Activated naive CD8-positive, alpha-beta T cell (primary cell): ENCODE data around the gene BIRC6.
"Not testable (repeated sequence)": the region's sequence is repeated elsewhere in the genome, so short reads cannot be mapped to it uniquely, and the experiment has no call there.

Experiments
- H3K27ac Mint-ChIP-seq: one replicate; pipeline ENCODE4 v1.8.0; 2021; ENCODE audit warnings: mixed read lengths
- H3K27me3 Mint-ChIP-seq: one replicate; pipeline ENCODE4 v1.8.0; 2021; ENCODE audit warnings: mixed read lengths
- H3K36me3 Mint-ChIP-seq: one replicate; pipeline ENCODE4 v1.8.0; 2021; ENCODE audit warnings: mixed read lengths
- H3K4me1 Mint-ChIP-seq: one replicate; pipeline ENCODE4 v1.8.0; 2021; ENCODE audit warnings: low read depth, mixed read lengths
- H3K4me3 Mint-ChIP-seq: one replicate; pipeline ENCODE4 v1.8.0; 2021; ENCODE audit warnings: mild to moderate bottlenecking, mixed read lengths
- H3K9me3 Mint-ChIP-seq: one replicate; pipeline ENCODE4 v1.8.0; 2021; ENCODE audit warnings: low read depth, mixed read lengths

The BIRC6 gene

GRCh38 chr2:32622570-32623310 is 265.9 kb downstream of the BIRC6 start:
- Mint-ChIP-seq H3K4me1 (peaks cover 7% of the 10 kb centered on the region), H3K27me3 (no peaks in the 10 kb centered on the region), H3K27ac (peak overlapping the region; percentile 31), H3K4me3 (no peak overlapping the region), H3K36me3 (peaks cover 9% of the 10 kb centered on the region), H3K9me3 (no peaks in the 10 kb centered on the region)

DNA sequence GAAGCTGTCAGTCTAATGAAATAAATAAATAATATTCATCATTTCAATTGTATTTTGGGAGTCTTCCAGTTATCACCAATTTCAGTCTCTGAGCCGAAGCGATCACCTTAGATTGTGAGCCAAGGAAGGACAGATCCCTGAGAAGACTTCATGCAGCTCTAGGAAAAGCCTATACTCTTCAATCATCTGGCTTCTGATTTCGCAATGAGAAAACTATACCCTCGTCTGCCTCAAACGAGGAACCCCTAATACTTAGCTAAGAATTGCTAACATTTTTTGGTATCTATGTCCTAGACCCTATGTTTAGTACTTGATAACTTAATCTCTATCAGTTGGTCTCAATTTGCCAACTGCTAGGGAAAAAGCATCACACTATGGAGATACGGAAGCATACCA is 266.5 kb downstream of the BIRC6 start:
- Mint-ChIP-seq H3K9me3 (no peaks in the 10 kb centered on the region), H3K4me1 (peaks cover 10% of the 10 kb centered on the region), H3K27ac (no peak overlapping the region), H3K36me3 (peaks cover 9% of the 10 kb centered on the region), H3K4me3 (no peak overlapping the region), H3K27me3 (no peaks in the 10 kb centered on the region)

DNA sequence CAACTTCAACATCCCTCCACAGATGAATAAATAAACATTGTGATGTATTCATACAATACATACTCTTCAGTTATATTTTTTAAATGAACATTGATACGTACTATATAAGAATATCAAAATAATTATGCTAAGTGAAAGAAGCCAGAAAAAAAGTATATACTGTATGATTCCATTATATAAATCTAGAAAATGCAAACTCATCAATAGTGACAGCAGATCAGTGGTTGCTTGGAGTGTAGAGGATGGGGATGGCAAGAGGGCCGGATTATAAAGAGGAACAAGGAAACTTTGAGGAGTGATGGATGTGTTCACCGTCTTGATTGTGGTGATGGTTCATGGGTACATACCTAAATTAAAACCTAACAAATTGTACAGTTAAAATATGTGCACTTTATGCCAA is 268.0 kb downstream of the BIRC6 start:
- peaks cover 8% of the 10 kb centered on the region for H3K36me3 Mint-ChIP-seq
- no peaks in the 10 kb centered on the region for H3K9me3 Mint-ChIP-seq
- peaks cover 19% of the 10 kb centered on the region for H3K4me1 Mint-ChIP-seq
- no peak overlapping the region for H3K27ac Mint-ChIP-seq
- no peaks in the 10 kb centered on the region for H3K27me3 Mint-ChIP-seq
- H3K4me3 Mint-ChIP-seq: no peak overlapping the region

DNA sequence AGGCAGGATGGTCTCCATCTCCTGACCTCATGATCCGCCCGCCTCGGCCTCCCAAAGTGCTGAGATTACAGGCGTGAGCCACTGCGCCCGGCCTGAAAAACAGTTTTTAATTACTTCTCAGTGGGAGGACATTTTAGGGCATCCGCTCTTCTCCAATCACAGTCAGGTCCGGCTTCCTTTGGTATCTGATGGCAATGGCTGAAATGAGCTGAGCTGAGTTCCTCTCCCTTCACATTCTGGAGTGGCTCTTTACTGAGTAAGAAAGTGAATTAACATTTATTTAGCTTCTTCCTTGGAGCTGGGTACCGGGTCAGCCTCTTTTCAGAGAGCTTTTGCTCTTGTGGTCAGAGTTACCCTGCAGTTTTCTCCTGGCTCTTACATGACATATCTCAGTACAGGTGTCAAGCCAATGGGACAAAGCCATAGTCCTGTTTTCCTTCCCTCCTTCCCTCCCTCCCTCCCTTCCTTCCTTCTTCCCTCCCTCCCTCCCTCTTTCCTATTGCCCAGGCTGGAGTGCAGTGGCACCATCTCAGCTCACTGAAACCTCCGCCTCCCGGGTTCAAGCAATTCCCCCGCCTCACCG is 269.9 kb downstream of the BIRC6 start:
- H3K4me1 Mint-ChIP-seq: peaks cover 27% of the 10 kb centered on the region
- no peaks in the 10 kb centered on the region for H3K9me3 Mint-ChIP-seq
- H3K27me3 Mint-ChIP-seq: no peaks in the 10 kb centered on the region
- H3K27ac Mint-ChIP-seq: peak overlapping the region; percentile 98
- H3K36me3 Mint-ChIP-seq: peaks cover 11% of the 10 kb centered on the region
- H3K4me3 Mint-ChIP-seq: peak overlapping the region; percentile 97

- Mint-ChIP-seq H3K4me1 (peaks cover 31% of the 10 kb centered on the region), H3K4me3 (peak overlapping the region; percentile 97), H3K27me3 (no peaks in the 10 kb centered on the region), H3K27ac (peak overlapping the region; percentile 98), H3K36me3 (peaks cover 6% of the 10 kb centered on the region), H3K9me3 (no peaks in the 10 kb centered on the region)
Observed at GRCh38 chr2:32627441-32627813, 270.6 kb downstream of the BIRC6 start.

GRCh38 chr2:32627814-32628579 is 271.2 kb downstream of the BIRC6 start, which contains the start of gene TTC27:
Gene TTC27 (plus strand): TSS chr2:32628050. CDS start chr2:32628293, 243 bp downstream.
- peaks cover 36% of the 10 kb centered on the region for H3K4me1 Mint-ChIP-seq
- H3K4me3 Mint-ChIP-seq: peak within 1 kb of the TSS; percentile 97
- no peaks in the 10 kb centered on the region for H3K27me3 Mint-ChIP-seq
- H3K27ac Mint-ChIP-seq: peak within 1 kb of the TSS; percentile 98
- peaks cover 6% of the 10 kb centered on the region for H3K36me3 Mint-ChIP-seq
- no peaks in the 10 kb centered on the region for H3K9me3 Mint-ChIP-seq

DNA sequence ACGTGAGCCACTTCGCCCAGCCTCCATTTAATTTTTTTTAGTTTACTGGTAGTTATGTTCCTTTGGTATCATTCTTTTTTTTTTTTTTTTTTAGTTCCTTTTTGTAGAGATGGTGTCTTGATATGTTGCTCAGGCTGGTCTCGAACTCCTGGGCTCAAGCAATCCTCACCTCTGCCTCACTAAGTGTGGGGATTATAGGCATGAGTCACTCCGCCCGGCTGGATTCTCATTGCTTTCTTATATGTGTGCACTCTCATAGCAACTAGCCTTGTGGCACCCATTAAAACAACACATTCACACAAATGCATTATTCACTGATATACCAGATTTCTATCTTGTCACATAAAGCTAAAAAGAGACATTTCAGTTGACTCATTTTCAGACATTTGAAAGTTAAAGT is 275.3 kb downstream of the BIRC6 start:
- Mint-ChIP-seq H3K36me3 (peaks cover 9% of the 10 kb centered on the region), H3K9me3 (no peaks in the 10 kb centered on the region), H3K4me1 (peaks cover 38% of the 10 kb centered on the region), H3K27ac (no peak overlapping the region), H3K27me3 (no peaks in the 10 kb centered on the region), H3K4me3 (peak overlapping the region; percentile 20)

DNA sequence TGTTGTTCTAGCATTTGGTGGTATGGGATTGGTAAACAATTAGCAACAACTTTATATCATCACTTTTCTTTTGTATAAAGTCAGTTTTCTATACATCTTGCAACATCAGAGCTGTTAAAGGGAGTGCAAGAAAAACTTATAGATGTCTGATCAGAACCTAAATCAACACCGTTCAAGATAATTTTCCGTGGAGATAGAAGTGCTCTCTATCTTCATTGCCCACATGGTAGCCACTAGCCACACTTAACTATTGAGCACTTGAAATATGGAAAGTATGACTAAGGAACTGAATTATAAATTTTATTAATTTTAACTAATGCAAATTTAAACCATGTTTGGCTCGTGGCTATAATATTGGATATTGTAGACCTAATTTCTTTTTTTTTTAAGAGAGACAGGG is 276.2 kb downstream of the BIRC6 start:
- Mint-ChIP-seq H3K4me3 (no peak overlapping the region), H3K36me3 (peaks cover 9% of the 10 kb centered on the region), H3K27me3 (no peaks in the 10 kb centered on the region), H3K27ac (no peak overlapping the region), H3K4me1 (peaks cover 31% of the 10 kb centered on the region), H3K9me3 (no peaks in the 10 kb centered on the region)

- H3K36me3 Mint-ChIP-seq, H3K27me3 Mint-ChIP-seq, H3K27ac Mint-ChIP-seq, H3K9me3 Mint-ChIP-seq, H3K4me1 Mint-ChIP-seq, H3K4me3 Mint-ChIP-seq: not testable (repeated sequence)
Observed at GRCh38 chr2:32638548-32638947, 281.7 kb downstream of the BIRC6 start.

- Mint-ChIP-seq H3K4me1 (peaks cover 3% of the 10 kb centered on the region), H3K36me3 (peaks cover 6% of the 10 kb centered on the region), H3K9me3 (no peaks in the 10 kb centered on the region), H3K27ac (no peak overlapping the region), H3K4me3 (no peak overlapping the region), H3K27me3 (no peaks in the 10 kb centered on the region)
Observed at GRCh38 chr2:32641180-32641579, 284.4 kb downstream of the BIRC6 start.

GRCh38 chr2:32647180-32647651 is 290.4 kb downstream of the BIRC6 start:
- Mint-ChIP-seq H3K9me3 (no peaks in the 10 kb centered on the region), H3K27ac (no peak overlapping the region), H3K4me3 (no peak overlapping the region), H3K4me1 (no peaks in the 10 kb centered on the region), H3K27me3 (no peaks in the 10 kb centered on the region), H3K36me3 (peaks cover 8% of the 10 kb centered on the region)

GRCh38 chr2:32652555-32653209 is 295.9 kb downstream of the BIRC6 start:
- Mint-ChIP-seq H3K9me3 (no peaks in the 10 kb centered on the region), H3K36me3 (peaks cover 21% of the 10 kb centered on the region), H3K27me3 (no peaks in the 10 kb centered on the region), H3K4me1 (peaks cover 6% of the 10 kb centered on the region), H3K4me3 (no peak overlapping the region), H3K27ac (no peak overlapping the region)

DNA sequence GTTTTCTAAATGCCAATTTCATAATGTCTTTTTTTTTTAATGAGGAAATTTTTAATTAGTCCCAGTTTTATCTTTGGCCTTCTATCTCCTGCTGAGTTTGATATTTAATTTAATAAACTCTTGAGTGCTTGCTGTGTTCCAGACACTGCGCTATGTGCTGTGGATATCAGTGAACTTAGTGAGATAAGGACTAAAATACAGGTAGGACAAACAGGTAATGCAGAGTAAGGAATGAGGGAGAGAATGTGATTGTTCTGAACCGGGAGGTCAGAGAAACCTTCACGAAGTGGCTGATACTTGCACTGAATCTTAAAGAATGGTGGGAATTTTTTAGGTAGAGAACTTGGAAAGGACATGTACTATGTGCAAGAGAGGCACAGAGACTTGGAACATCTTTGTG is 299.2 kb downstream of the BIRC6 start:
- Mint-ChIP-seq H3K27ac (no peak overlapping the region), H3K4me3 (no peak overlapping the region), H3K27me3 (no peaks in the 10 kb centered on the region), H3K36me3 (peaks cover 35% of the 10 kb centered on the region), H3K4me1 (peaks cover 8% of the 10 kb centered on the region), H3K9me3 (no peaks in the 10 kb centered on the region)

- no peak overlapping the region for H3K4me3 Mint-ChIP-seq
- no peaks in the 10 kb centered on the region for H3K27me3 Mint-ChIP-seq
- H3K36me3 Mint-ChIP-seq: peaks cover 21% of the 10 kb centered on the region
- no peak overlapping the region for H3K27ac Mint-ChIP-seq
- peaks cover 16% of the 10 kb centered on the region for H3K4me1 Mint-ChIP-seq
- H3K9me3 Mint-ChIP-seq: no peaks in the 10 kb centered on the region
Observed at GRCh38 chr2:32663864-32664263, 307.0 kb downstream of the BIRC6 start.

- Mint-ChIP-seq H3K4me3 (no peak overlapping the region), H3K9me3 (no peaks in the 10 kb centered on the region), H3K36me3 (peaks cover 8% of the 10 kb centered on the region), H3K4me1 (peaks cover 7% of the 10 kb centered on the region), H3K27ac (no peak overlapping the region), H3K27me3 (no peaks in the 10 kb centered on the region)
Observed at GRCh38 chr2:32666704-32667103, 309.9 kb downstream of the BIRC6 start.
